Transverse colon (tissue), 4 donors: Measurements from ENCODE around the gene LMOD1. TPM values are rescaled to one million over a fixed set of nuclear protein-coding genes. Genes with fewer than 3 reads are reported as not detected.
A peak's percentile ranks its signal among the peaks of the same experiment; 100 is the strongest.

Source experiments
- DNase-seq: peaks from one replicate; pipeline ENCODE4 v3.0.0-alpha.2; 2019
- H3K27ac ChIP-seq, 4 donors: fragments of 200-600 bp; sonication (generic); 2 replicates each; pipeline ENCODE4 v1.5.1; 2016 to 2018; ENCODE audit warnings: inconsistent platforms in 4 of 4
- H3K27me3 ChIP-seq: fragments of 200-600 bp; sonication (generic); 2 replicates; pipeline ENCODE4 v1.5.1; 2017; ENCODE audit warnings: inconsistent platforms
- H3K36me3 ChIP-seq, 4 donors: fragments of 200-600 bp; sonication (generic); 2 replicates each; pipeline ENCODE4 v1.5.1; 2017 to 2019; ENCODE audit warnings: inconsistent platforms in 4 of 4
- H3K4me1 ChIP-seq, 4 donors: fragments of 200-600 bp; sonication (generic); 2 replicates each; pipeline ENCODE4 v1.5.1; 2017 to 2020; ENCODE audit warnings: inconsistent platforms in 4 of 4
- H3K4me3 ChIP-seq, 4 donors: fragments of 200-600 bp; sonication (generic); 1 replicate in 1 of 4; 2 replicates in 3 of 4; pipeline versions ENCODE4 v1.5.1 to v1.6.1; 2017 to 2019; ENCODE audit warnings: inconsistent platforms in 4 of 4
- H3K9me3 ChIP-seq, 2 donors: fragments of 200-600 bp; sonication (generic); 2 replicates each; pipeline ENCODE4 v1.5.1; 2017 to 2019; ENCODE audit warnings: inconsistent platforms in 2 of 2
- EP300 ChIP-seq: sonication (generic); formaldehyde crosslinking; IDR thresholded peaks from one replicate; pipeline ENCODE4 v1.6.1; 2017; ENCODE audit warnings: antibody characterized with exemption, low read depth
- POLR2A ChIP-seq: fragments of 450-650 bp; IDR thresholded peaks from one replicate; pipeline ENCODE4 v1.6.1; 2016; ENCODE audit warnings: antibody characterized with exemption, mild to moderate bottlenecking, moderate library complexity
- POLR2AphosphoS5 ChIP-seq, 3 donors: sonication (generic); formaldehyde crosslinking; IDR thresholded peaks; one replicate each; pipeline ENCODE4 v1.6.1; 2016; ENCODE audit warnings: antibody characterized with exemption in 3 of 3
- WGBS, 2 donors: methylation state at CpG; one replicate each; pipeline ENCODE4 v1.1.5; 2018; ENCODE audit warnings: low coverage in 1 of 2; 5-methylcytosine and 5-hydroxymethylcytosine counted together
- in situ Hi-C, 4 donors: fragments of 200-750 bp; cut with MboI; loops; one replicate each; pipeline versions ENCODE4 v1.15.0 to v1.15.1; 2017; ENCODE audit warnings: low sequenced_read_pairs in 3 of 4, low pct_ligation_motif_present in 1 of 4, low pct_unique_long_range_greater_than_20kb in 1 of 4
- intact Hi-C: fragments of 100-400 bp; cut with DNase I; formaldehyde crosslinking; loops from one replicate; pipeline ENCODE4 v1.15.1; 2023; ENCODE audit warnings: low total_unique reads
- total RNA-seq, 4 donors: library from RNA; depleted of rRNA; stranded (reverse); fragments of >200 nt; gene quantifications; one replicate each; pipeline ENCODE4 v1.1.0, GENCODE V29; 2016
- TF ChIP-seq, protein P1 (sequence below), 5 experiments: fragments of 200-600 bp in 3 of 5; fragments of 450-650 bp in 2 of 5; sonication (generic) in 3 of 5; IDR thresholded peaks; 1 replicate in 2 of 5; 2 replicates in 3 of 5; pipeline ENCODE4 v1.5.1; 2016 to 2017; ENCODE audit warnings: antibody characterized with exemption in 5 of 5, inconsistent platforms in 3 of 5, mild to moderate bottlenecking in 2 of 5, moderate library complexity in 1 of 5

Gene LMOD1
- total RNA-seq, 4 donors from 2014 or later: 73.2 to 166 (median 115) TPM

DNA sequence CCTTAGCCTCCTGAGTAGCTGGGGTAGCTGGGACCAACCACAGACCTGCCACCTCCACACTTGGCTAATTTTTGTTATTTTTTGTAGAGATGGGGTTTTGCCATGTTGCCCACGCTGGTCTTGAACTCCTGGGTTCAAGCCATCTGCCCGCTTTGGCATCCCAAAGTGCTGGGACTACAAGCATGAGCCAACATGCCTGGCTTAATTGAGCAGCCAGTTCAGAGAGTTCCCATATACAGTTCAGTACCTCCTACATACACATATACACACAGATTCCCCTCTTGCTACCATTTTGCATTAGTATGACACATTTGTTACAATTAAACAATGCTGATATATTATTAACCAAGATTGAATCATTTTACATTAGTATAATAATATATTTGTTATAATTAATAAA lies 39.0 kb upstream of the LMOD1 start:
- no peak for DNase-seq
- no peak overlapping the region for H3K27ac ChIP-seq
- H3K4me1 ChIP-seq: peaks cover 8 to 23% (median 17%) of the 10 kb centered on the region in 4 donors
- in situ Hi-C loops (no loop called here), intact Hi-C loops (no loop called here)
- H3K9me3 ChIP-seq: no peaks in the 10 kb centered on the region
- no peak overlapping the region for H3K4me3 ChIP-seq
- peaks cover 0 to 18% (median 7%) of the 10 kb centered on the region in 4 donors for H3K36me3 ChIP-seq
- 77% methylated on average over 2 of the region's 2 CpGs; no CpG with 5 or more reads in 1 of the 2 donors for WGBS, 2 donors
- H3K27me3 ChIP-seq: no peaks in the 10 kb centered on the region
- TF ChIP-seq EP300: no peak
- TF ChIP-seq POLR2A: no peak
- TF ChIP-seq POLR2AphosphoS5 (IDR thresholded peaks at IDR 0.05): no peak
- TF ChIP-seq, protein P1, sequence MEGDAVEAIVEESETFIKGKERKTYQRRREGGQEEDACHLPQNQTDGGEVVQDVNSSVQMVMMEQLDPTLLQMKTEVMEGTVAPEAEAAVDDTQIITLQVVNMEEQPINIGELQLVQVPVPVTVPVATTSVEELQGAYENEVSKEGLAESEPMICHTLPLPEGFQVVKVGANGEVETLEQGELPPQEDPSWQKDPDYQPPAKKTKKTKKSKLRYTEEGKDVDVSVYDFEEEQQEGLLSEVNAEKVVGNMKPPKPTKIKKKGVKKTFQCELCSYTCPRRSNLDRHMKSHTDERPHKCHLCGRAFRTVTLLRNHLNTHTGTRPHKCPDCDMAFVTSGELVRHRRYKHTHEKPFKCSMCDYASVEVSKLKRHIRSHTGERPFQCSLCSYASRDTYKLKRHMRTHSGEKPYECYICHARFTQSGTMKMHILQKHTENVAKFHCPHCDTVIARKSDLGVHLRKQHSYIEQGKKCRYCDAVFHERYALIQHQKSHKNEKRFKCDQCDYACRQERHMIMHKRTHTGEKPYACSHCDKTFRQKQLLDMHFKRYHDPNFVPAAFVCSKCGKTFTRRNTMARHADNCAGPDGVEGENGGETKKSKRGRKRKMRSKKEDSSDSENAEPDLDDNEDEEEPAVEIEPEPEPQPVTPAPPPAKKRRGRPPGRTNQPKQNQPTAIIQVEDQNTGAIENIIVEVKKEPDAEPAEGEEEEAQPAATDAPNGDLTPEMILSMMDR (IDR thresholded peaks at IDR 0.05): no peak

DNA sequence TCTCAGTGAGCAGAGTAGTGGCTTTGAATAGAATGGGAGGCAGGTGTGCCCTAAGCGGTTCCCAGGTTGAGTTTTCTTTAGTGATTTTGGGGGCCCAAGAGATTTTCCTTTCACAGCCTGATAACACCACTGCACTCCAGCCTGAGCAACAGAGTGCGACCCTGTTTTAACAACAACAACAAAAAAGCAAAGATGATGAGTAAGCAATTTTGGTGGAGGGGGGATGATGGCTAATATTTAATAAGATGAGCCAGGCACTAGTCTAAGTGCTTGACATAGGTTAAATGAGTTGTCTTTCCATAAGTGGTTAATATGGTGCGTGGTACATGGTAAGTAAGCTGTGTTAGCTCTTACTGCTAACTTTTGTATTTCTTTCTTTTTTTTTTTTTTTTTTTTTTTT lies 38.1 kb upstream of the LMOD1 start:
- no peak for DNase-seq
- no peaks in the 10 kb centered on the region for H3K27me3 ChIP-seq
- H3K4me3 ChIP-seq: no peak overlapping the region
- WGBS, 2 donors: 96 to 100% methylated on average over 2 to 3 of the region's 3 CpGs
- no peak for TF ChIP-seq EP300
- no peak for TF ChIP-seq POLR2AphosphoS5 (IDR thresholded peaks at IDR 0.05)
- TF ChIP-seq POLR2A: no peak
- TF ChIP-seq, protein P1 (IDR thresholded peaks at IDR 0.05): no peak
- peaks cover 0 to 9% (median 3%) of the 10 kb centered on the region in 4 donors for H3K36me3 ChIP-seq
- H3K27ac ChIP-seq: no peak overlapping the region
- H3K4me1 ChIP-seq: peaks cover 8 to 23% (median 17%) of the 10 kb centered on the region in 4 donors
- in situ Hi-C loops: no loop called here
- no peaks in the 10 kb centered on the region for H3K9me3 ChIP-seq
- intact Hi-C loops: no loop called here

DNA sequence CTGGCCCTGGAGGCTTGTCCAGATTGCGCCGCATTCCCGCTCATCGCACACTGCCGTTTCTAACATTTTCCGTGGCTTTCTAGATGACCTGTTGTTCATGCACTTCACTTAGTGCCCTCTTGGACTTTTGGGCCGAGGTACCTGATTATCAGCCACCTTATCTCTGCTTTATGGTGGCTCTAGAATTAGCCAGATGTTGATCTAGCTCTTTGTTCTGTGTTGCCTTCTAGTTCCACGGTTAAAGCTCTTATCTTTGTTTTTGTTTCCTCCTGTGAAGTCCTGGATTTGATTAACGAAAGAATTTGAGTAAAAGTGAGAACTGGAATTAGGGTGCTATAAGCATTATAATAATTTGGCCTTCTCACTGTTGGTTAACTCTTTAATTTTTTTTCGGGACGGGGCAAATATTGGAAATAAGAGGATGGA lies 37.0 kb upstream of the LMOD1 start:
- WGBS, 2 donors: 6 to 14% methylated on average over 6 to 11 of the region's 11 CpGs
- peaks cover 8 to 23% (median 17%) of the 10 kb centered on the region in 4 donors for H3K4me1 ChIP-seq
- H3K9me3 ChIP-seq: no peaks in the 10 kb centered on the region
- H3K27me3 ChIP-seq: no peaks in the 10 kb centered on the region
- H3K4me3 ChIP-seq: peak overlapping the region; percentile 82 to 99 (median 90)
- TF ChIP-seq POLR2AphosphoS5 (IDR thresholded peaks at IDR 0.05): peak in 2 of 3 donors; percentile 71 to 75
- TF ChIP-seq EP300: no peak
- TF ChIP-seq, protein P1 (IDR thresholded peaks at IDR 0.05): peak in 1 of 5 experiments; percentile 36
- no peak for TF ChIP-seq POLR2A
- peak overlapping the region; percentile 98 to 99 (median 99) for H3K27ac ChIP-seq
- intact Hi-C loops: no loop called here
- in situ Hi-C loops: no loop called here
- H3K36me3 ChIP-seq: no peaks in the 10 kb centered on the region
- no peak for DNase-seq

DNA sequence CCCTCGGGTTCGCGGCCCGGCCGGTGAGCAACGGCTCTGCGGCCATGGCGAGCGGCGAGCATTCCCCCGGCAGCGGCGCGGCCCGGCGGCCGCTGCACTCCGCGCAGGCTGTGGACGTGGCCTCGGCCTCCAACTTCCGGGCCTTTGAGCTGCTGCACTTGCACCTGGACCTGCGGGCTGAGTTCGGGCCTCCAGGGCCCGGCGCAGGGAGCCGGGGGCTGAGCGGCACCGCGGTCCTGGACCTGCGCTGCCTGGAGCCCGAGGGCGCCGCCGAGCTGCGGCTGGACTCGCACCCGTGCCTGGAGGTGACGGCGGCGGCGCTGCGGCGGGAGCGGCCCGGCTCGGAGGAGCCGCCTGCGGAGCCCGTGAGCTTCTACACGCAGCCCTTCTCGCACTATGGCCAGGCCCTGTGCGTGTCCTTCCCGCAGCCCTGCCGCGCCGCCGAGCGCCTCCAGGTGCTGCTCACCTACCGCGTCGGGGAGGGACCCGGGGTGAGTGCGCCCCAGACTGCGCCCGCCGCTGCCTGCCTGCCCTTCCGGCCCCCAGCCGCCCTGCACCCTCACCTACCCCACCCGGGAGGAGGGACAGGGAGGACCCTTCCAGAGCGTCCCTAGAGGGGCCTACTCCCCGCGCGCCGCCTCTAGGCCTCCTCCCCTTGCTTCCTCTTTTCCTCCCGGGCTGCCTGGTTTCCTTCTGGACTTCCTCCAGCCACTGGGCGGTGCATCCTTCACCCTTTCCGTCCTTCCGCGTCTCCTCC lies 36.5 kb upstream of the LMOD1 start, which contains the start of gene RNPEP:
RNPEP (plus strand) TSS at position 26 of the 757 bp plus-strand sequence; CDS start at position 45, 19 bp downstream.
- TF ChIP-seq POLR2A (peak; percentile 77), POLR2AphosphoS5 (IDR thresholded peaks at IDR 0.05) (peak; percentile 64 to 70 (median 66)), EP300 (no peak)
- TF ChIP-seq, protein P1 (IDR thresholded peaks at IDR 0.05): peak; percentile 17 to 63 (median 24)
- intact Hi-C loops: no loop called here

More for the DNA sequence above, 36.5 kb upstream of the LMOD1 start, which contains the start of gene RNPEP:
- H3K27ac ChIP-seq: peak within 1 kb of the TSS; percentile 98 to 99 (median 99)
- H3K9me3 ChIP-seq: no peaks in the 10 kb centered on the region
- 1% methylated on average over 57 of the region's 80 CpGs; no CpG with 5 or more reads in 1 of the 2 donors for WGBS, 2 donors
- in situ Hi-C loops: no loop called here
- peak within 1 kb of the TSS; percentile 82 to 99 (median 90) for H3K4me3 ChIP-seq
- no peaks in the 10 kb centered on the region for H3K36me3 ChIP-seq
- peaks cover 8 to 23% (median 17%) of the 10 kb centered on the region in 4 donors for H3K4me1 ChIP-seq
- peak; percentile 83 for DNase-seq
- no peaks in the 10 kb centered on the region for H3K27me3 ChIP-seq
